Heart right ventricle (tissue), 16 donors: Measurements from ENCODE around the gene SRGAP2B. TPM values are rescaled to one million over a fixed set of nuclear protein-coding genes. Genes with fewer than 3 reads are reported as not detected.
A peak's percentile ranks its signal among the peaks of the same experiment; 100 is the strongest.
"Not testable (repeated sequence)": the region's sequence is repeated elsewhere in the genome, so short reads cannot be mapped to it uniquely, and the experiment has no call there.

Experiments
- ATAC-seq, 8 donors: fragments of 200-7000 bp; cut with Tn5 transposase; one replicate each; pipeline ENCODE4 v1.9.1; 2020; ENCODE audit warnings: mild to moderate bottlenecking in 8 of 8, moderate library complexity in 8 of 8, moderate number of reproducible peaks in 1 of 8
- DNase-seq, 2 donors: peaks; one replicate each; pipeline ENCODE4 v3.0.0-alpha.2; 2020
- H3K27ac ChIP-seq, 10 donors: fragments of 200-600 bp; sonication (generic) in 2 of 10; one replicate each; pipeline versions ENCODE4 v1.5.0 to v1.8.0; 2020 to 2022; ENCODE audit warnings: mild to moderate bottlenecking in 3 of 10
- H3K27me3 ChIP-seq, 7 donors: fragments of 200-600 bp; one replicate each; pipeline ENCODE4 v1.8.0; 2021 to 2022; ENCODE audit warnings: mild to moderate bottlenecking in 2 of 7
- H3K36me3 ChIP-seq, 9 donors: fragments of 200-600 bp; sonication (generic) in 1 of 9; one replicate each; pipeline versions ENCODE4 v1.5.0 to v1.8.0; 2020 to 2022; ENCODE audit warnings: mild to moderate bottlenecking in 2 of 9
- H3K4me1 ChIP-seq, 9 donors: fragments of 200-600 bp; sonication (generic) in 1 of 9; one replicate each; pipeline versions ENCODE4 v1.5.0 to v1.8.0; 2020 to 2022; ENCODE audit warnings: mild to moderate bottlenecking in 4 of 9
- H3K4me3 ChIP-seq, 10 donors: fragments of 200-600 bp; sonication (generic) in 2 of 10; one replicate each; pipeline versions ENCODE4 v1.5.0 to v1.8.0; 2020 to 2022; ENCODE audit warnings: mild to moderate bottlenecking in 7 of 10, moderate library complexity in 2 of 10
- H3K9me3 ChIP-seq, 11 donors: fragments of 200-600 bp in 10 of 11; sonication (generic) in 2 of 11; one replicate each; pipeline versions ENCODE4 v1.5.0 to v1.8.0; 2013 to 2022; ENCODE audit warnings: mild to moderate bottlenecking in 2 of 11, control low read depth in 1 of 11, moderate library complexity in 1 of 11
- WGBS, 2 donors: extraction: QIAGEN DNeasy Blood & Tissue Kit; methylation state at CpG; one replicate each; pipeline ENCODE4 v1.1.7; 2013; ENCODE audit warnings: inconsistent platforms in 1 of 2; 5-methylcytosine and 5-hydroxymethylcytosine counted together
- intact Hi-C, 10 donors: fragments of 100-400 bp; cut with DNase I; formaldehyde crosslinking; loops; one replicate each; pipeline versions ENCODE4 v1.11.1 to v1.14.2; 2022
- polyA plus RNA-seq, 2 donors: library from polyadenylated mRNA; stranded (reverse); fragments of 200-250 nt; gene quantifications; one replicate each; pipeline ENCODE4 v1.2.3, GENCODE V29; 2013
- total RNA-seq, 10 donors: library from RNA; stranded (reverse); fragmentation: NEBNext Ultra II Directional in 3 of 10; extraction: Animal tissue kit (Norgen Biotek cat#: 25700) in 3 of 10; gene quantifications; one replicate each; pipeline versions ENCODE4 v1.2.1 to v1.2.4, GENCODE V29; 2021 to 2023
- donor health status: Arrhythmogenic right ventricular cardiomyopathy.
- donor health status: ischemic (EF 13 %, LVEDD 7.1; RV severe dilation, severe dysfunction).
- donor health status: healthy with polysubstance abuse.
- donor health status: DM: no; HTN: yes; CAD: no.
- donor health status: DM: no; HTN: no; CAD: no.
- donor health status: ischemic (EF 25% LVEDD 6.9; RV normal size, moderate dysfunction).
- donor health status: ischemic (EF 25% LVEDD 5.7; RV mildly dilated, moderate dysfunction).
- donor health status: healthy.
- donor health status: DM: yes; HTN: yes; CAD: no.
- donor health status: Ischemic cardiomyopathy.
- donor health status: ischemic (EF 35%, LVEDD 5.7; RV mildly dilated, moderate dysfunction).
- donor health status: nonischemic (EF 11% LVEDD 7.7; RV severe dilation, severe dysfunction).
- donor health status: DM: yes; HTN: yes; CAD: no.
- donor health status: PGD.
- donor health status: ischemic (EF 29% LVEDD 5.4; RV normal size, mild dysfunction).
- donor health status: nonischemic (EF 23%, LVEDD 6.1; RV moderate dilation, normal function).

Gene SRGAP2B
- total and polyA plus RNA-seq, 12 donors, result 3.5 to 14.0 (median 9.5) TPM

- ATAC-seq, H3K4me3 ChIP-seq, intact Hi-C loops, DNase-seq, H3K9me3 ChIP-seq, H3K27ac ChIP-seq, H3K4me1 ChIP-seq, H3K36me3 ChIP-seq, H3K27me3 ChIP-seq: not testable (repeated sequence)
- WGBS, 2 donors, result no CpG with 5 or more reads among the region's 3 CpGs
Observed at GRCh38 chr1:145119842-145120241, 24.7 kb upstream of the SRGAP2B start.

DNA sequence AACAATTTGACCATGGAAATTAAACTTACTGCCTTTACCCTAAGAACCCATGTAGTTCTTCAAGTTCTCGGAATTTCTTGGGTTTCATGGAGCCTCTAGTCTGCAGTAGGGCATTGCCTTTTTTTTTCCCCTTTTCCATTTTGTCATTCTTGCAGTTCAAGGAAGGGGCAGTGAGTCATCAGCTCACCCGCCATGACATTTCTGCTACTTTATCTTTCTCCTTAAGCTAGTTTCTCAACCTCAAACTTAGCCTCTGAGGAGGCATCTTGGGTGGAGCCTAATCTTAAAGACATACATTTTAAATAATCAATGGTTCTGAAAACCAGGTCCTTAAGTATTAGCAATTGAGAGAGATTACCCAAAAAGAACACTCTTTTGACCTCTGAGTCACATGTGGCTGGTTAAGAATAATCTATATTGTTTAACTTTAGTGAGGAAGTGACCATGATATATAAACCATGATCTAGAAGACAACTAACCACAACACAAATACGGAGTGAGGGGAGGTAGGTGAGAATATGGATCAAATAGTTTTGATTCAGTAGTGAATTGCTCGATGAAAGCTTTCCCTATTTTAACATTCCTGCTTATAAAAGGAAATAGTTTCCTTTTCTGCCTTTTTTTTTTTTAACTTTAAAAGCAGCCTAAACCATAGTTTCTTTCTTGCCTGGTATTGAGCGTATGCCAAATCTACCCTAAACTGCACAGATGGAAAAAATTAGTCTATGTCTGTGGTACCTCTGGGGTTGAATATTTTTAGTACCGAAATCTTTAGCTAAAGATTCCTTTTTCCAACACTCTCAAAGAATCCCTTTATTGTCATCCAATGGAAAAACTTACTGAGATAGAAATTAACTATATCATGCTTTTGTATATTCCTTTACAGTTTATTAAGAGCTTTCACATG lies 20.7 kb upstream of the SRGAP2B start:
- H3K4me1 ChIP-seq, H3K9me3 ChIP-seq, H3K36me3 ChIP-seq, H3K27me3 ChIP-seq, H3K27ac ChIP-seq, H3K4me3 ChIP-seq, intact Hi-C loops, DNase-seq: not testable (repeated sequence)
- ATAC-seq, result peak in 1 of 8 donors; percentile 66
- WGBS, 2 donors, result no CpG with 5 or more reads among the region's 6 CpGs

DNA sequence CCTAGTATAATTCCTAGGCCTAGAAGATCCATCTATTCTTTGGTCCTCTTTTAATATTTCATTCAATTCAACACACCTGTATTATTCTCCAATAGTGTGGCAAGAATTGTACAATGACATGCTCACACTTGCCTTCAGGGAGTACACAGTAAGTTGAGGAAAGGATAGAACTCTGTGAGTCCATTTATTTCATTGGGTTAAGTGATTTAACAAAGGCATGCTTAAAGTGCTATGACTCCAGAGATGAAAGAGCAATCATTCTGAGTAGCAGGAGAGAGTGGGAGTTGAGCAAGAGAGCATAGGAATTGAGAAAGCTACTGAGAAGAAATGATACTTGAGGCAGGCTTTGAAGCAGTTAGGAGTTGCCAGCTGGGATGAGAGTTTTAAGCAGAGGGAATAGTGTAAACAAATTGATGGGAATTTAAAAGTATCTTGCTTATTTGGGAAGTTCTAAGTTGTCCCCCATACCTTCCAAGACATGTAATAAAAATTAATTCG lies 19.5 kb upstream of the SRGAP2B start:
- H3K9me3 ChIP-seq, H3K4me3 ChIP-seq, H3K36me3 ChIP-seq, H3K27me3 ChIP-seq, ATAC-seq, intact Hi-C loops, H3K27ac ChIP-seq, H3K4me1 ChIP-seq, DNase-seq: not testable (repeated sequence)
- WGBS, 2 donors, result no CpG with 5 or more reads among the region's 1 CpG

GRCh38 chr1:145112703-145113102 lies 17.6 kb upstream of the SRGAP2B start:
- WGBS, 2 donors, result no CpG with 5 or more reads among the region's 3 CpGs
- H3K9me3 ChIP-seq, intact Hi-C loops, H3K27me3 ChIP-seq, H3K4me3 ChIP-seq, H3K27ac ChIP-seq, H3K4me1 ChIP-seq, H3K36me3 ChIP-seq, DNase-seq, ATAC-seq: not testable (repeated sequence)

DNA sequence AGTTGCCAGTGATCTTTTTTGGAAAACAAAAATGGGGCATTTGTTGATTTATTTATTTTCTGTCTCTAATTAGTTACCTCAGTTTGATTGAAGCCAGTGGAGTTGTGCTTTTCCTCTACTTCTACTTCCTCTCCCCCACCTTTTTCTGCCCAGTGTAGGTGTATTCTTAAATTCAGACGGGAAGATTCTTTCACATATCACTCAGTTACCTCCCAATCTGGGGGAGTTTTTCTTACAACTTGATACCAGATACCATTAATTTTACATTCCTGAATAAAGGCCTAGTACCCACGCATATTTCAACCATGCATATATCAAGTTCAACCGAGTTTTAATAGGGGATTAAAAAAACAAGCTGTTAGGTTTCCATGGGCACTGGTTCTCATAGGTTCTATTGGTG lies 16.5 kb upstream of the SRGAP2B start:
- DNase-seq, H3K36me3 ChIP-seq, H3K27ac ChIP-seq, H3K4me1 ChIP-seq, H3K9me3 ChIP-seq, ATAC-seq, H3K27me3 ChIP-seq, H3K4me3 ChIP-seq, intact Hi-C loops: not testable (repeated sequence)
- WGBS, 2 donors, result no CpG with 5 or more reads among the region's 3 CpGs

DNA sequence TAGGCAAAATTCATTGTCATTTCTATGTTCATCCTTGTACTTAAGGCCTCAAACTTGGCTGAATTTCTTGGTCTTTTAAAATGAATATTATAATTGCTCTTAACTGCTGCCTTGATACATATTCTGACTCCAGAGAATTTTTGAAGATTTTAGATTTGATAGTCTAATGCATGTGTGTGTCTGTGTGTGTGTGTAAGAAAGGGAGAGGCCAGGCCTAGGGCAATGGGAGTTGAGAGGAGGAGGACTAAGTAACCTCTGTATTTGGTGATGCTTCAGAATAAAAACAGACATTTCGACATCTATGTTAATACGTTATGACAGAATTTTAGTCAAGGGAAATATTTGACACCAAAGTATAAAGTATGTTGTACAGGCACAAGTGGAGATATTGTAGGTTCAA lies 8.2 kb upstream of the SRGAP2B start:
- H3K4me3 ChIP-seq, ATAC-seq, DNase-seq, H3K9me3 ChIP-seq, H3K4me1 ChIP-seq, H3K36me3 ChIP-seq, H3K27me3 ChIP-seq, H3K27ac ChIP-seq, intact Hi-C loops: not testable (repeated sequence)
- no CpG with 5 or more reads among the region's 2 CpGs for WGBS, 2 donors

- DNase-seq, H3K27ac ChIP-seq, H3K4me3 ChIP-seq, H3K36me3 ChIP-seq, H3K4me1 ChIP-seq, ATAC-seq, H3K9me3 ChIP-seq, H3K27me3 ChIP-seq, intact Hi-C loops: not testable (repeated sequence)
- 100% methylated on average over 1 of the region's 1 CpG; no CpG with 5 or more reads in 1 of the 2 donors for WGBS, 2 donors
Observed at GRCh38 chr1:145101725-145102124, 6.6 kb upstream of the SRGAP2B start.

- H3K4me1 ChIP-seq, intact Hi-C loops, H3K36me3 ChIP-seq, H3K27me3 ChIP-seq, H3K9me3 ChIP-seq: not testable (repeated sequence)
- peak overlapping the region in 9 of 10 donors; percentile 33 to 56 (median 50) for H3K4me3 ChIP-seq
- ATAC-seq, result peak; percentile 21 to 61 (median 49)
- peak overlapping the region in 5 of 10 donors; percentile 55 to 78 (median 72) for H3K27ac ChIP-seq
- peak in 1 of 2 donors; percentile 15 for DNase-seq
- 0% methylated on average over 8 of the region's 46 CpGs; no CpG with 5 or more reads in 1 of the 2 donors for WGBS, 2 donors
Observed at GRCh38 chr1:145094655-145095211, 395 bp downstream of the SRGAP2B start.

- H3K27me3 ChIP-seq, intact Hi-C loops, H3K4me1 ChIP-seq, ATAC-seq, H3K36me3 ChIP-seq, H3K9me3 ChIP-seq: not testable (repeated sequence)
- DNase-seq, result peak; percentile 70 to 86
- peak overlapping the region in 9 of 10 donors; percentile 40 to 56 (median 49) for H3K4me3 ChIP-seq
- 0% methylated on average over 14 to 26 of the region's 47 CpGs for WGBS, 2 donors
- peak overlapping the region in 7 of 10 donors; percentile 52 to 70 (median 58) for H3K27ac ChIP-seq
Observed at GRCh38 chr1:145093517-145094149, 1.5 kb downstream of the SRGAP2B start.

- H3K4me3 ChIP-seq, intact Hi-C loops, DNase-seq, H3K27ac ChIP-seq, H3K9me3 ChIP-seq, H3K27me3 ChIP-seq, H3K36me3 ChIP-seq, H3K4me1 ChIP-seq, ATAC-seq: not testable (repeated sequence)
- 94 to 98% methylated on average over 3 of the region's 7 CpGs for WGBS, 2 donors
Observed at GRCh38 chr1:145082483-145083255, 12.5 kb downstream of the SRGAP2B start.
